HG03469 (cell line): Measurements from ENCODE around the gene ABI3.

ENCODE experiments used
- ATAC-seq: cut with Tn5 transposase; IDR thresholded peaks from one replicate; pipeline ENCODE4 v1.9.1; 2021; ENCODE audit warnings: mild to moderate bottlenecking, moderate library complexity, moderate number of reproducible peaks; ENCODE audit not compliant: unreplicated experiment

ABI3 gene

DNA sequence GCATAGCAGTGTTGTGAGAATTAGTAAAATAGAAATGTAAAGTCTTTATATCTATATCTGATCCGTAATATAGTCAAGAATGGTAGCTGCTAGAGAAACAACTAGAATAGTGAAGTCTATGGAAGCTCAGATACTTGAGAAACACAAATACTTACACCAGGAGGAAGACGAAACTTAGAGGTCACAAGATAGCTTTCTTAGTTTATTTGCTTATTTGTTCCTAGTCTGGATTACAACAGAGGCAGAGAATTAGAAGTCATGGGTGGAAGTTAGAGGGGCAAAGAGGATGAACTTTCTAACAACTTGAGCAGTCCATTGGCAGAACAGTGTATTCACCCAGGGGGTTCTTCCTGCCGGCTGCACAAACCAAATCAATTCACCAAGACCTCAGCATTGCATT is 14.0 kb upstream of the ABI3 start:
- no peak for ATAC-seq

DNA sequence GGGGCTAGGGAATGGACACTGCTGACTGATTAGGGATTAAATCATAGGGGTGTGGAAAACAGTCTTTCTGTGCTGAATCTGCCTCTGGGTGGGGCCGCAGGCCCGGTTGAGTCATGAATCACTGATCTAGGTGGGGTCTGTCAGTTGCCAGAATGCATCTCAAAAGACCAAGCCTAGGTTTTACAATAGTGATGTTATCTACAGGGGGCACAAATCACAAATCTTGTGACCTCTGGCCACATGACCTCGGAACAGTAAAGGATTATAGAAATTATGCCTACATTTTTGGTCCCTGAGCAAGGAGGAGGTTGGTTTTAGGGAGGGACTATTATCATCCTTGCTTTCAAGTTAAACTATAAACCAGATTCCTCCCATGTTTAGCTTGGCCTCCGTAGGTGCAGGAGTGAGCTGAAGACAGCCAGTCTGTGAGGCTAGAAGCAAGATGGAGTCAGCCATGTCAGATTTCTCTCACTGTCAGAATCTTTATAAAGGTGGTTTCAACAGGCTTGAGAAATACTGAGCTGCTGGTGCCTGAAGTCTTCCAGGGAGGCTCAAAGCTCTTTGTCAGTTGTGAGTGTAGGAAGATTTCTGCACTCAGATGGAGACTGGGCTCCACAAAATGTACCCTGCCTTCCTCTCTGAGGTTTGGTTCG is 13.0 kb upstream of the ABI3 start:
- no peak for ATAC-seq

DNA sequence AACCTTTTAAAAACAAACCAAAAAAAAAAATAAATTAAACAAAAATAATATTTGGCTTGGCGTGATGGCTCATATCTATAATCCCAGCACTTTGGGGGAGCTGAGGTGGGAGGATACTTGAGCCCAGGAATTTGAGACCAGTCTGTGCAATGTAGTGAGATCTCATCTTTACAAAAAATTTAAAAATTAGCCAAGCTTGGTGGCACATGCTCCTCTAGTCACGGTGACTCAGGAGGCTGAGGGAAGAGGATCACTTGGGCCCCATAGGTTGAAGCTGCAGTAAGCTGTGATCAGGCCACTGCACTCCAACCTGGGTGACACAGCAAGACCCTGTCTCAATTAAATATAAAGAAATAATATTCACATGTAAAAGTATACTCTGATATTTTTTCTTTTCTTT is 12.3 kb upstream of the ABI3 start:
- no peak for ATAC-seq

DNA sequence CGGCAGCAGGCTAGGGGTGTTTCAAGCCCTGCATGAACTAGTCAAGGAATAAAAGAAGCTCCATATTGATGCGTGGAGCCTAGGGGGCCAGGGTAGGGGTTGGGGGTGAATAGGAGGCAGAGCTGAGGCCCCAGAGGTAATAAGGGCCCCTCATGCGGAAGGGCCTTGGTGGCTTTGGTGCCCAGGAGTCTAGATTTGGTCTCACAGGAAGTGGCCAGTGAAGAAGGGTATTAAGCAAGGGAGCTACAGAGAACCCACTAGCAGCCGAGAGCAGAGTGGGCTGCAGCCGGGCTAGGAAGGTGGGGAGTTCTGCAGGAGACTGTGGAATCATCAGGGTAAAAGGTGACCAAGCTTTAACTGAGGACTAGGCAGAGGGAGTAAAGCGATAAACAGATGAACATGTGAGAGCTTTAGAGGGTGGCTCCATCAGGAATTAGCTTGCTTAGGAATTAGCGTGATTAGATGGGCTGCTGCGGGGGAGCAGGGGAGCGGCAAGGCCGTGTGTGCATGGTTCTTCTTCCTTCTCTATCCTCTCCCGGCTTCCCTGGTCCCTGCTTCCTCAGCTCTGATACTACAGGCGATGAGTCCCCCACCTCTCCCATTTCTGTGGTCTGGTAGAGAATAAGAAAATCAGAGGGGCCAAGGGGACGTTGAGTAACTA is 10.0 kb upstream of the ABI3 start:
- no peak for ATAC-seq

DNA sequence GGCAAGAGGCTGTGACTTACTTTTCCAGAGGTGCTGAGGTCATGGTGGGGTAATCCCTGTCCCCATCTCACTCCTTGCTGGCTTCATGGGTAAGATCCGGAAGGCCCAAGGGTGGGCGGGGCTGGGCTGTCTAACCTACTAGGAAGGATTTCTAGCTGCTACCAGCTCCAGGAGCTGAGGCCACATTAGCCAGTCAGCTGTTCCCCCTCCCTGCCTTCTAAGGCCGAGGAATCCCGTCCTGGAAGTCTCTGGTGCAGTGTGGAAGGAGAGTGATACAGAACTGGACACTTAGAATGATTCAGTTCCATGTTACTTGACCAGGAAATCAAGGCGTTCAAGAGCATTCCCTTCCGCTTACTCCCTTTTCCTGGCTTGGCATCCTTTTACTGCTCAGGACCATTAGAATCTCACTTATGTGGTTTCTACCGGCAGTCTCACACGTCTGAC is 9.0 kb upstream of the ABI3 start:
- no peak for ATAC-seq

DNA sequence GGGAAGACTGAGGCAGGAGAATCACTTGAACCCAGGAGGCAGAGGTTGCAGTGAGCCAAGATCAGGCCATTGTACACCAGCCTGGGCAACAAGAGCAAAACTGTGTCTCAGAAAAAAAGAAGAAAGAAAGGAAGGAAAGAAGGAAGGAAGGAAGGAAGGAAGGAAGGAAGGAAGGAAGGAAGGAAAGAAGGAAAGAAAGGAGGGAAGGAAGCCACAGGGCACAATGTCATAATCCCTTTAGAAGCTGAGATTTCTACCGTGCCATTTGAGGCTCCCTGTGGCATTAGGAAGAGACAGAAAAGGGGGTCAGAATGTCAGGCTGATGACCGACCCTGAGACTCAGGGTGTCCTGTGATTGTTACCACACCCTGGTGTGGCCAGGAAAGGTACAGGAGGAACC is 6.7 kb upstream of the ABI3 start:
- no peak for ATAC-seq

DNA sequence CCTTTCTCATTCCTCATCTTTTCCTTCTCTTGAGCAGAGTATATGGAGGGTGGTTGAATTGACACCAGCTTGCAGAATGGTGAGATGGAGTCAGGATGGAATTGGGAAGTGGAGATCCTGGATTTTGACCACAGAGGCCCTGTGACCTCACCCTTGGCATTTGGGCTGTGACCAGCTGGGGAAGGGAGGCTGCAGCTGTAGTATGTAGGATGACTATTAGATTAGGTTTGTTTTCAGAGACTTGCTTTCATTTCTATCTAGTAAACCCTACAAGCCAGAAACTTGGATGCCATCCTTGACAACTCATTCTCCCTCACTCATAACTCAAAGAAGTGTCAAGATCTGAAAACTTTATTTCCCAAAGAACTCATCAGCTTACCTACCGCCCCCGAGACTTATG is 6.0 kb upstream of the ABI3 start:
- no peak for ATAC-seq

DNA sequence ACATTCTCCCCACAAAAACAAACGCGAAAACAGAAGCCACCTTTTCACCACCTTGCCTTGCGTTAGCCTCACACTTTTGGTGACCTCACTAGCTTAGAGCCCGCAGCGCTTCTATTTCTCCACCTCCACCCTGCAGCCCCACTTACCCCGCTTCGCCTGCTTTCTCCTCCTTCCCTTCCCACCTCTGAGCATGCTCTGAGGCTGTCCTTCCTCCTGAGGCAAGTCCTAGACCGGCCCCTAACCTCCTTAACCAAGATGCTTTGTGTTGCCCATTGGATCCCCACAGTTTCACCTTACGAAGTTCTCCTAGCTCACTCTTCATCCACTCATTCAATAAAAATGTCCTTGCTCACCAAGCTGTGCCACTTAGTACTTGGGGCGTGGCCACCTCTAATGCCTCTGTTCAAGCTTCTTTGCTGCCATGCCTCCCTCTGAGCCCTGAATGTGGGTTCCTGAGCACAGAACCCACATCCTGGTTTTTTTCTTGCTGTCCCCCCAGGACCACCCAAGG is 1.4 kb upstream of the ABI3 start:
- no peak for ATAC-seq

DNA sequence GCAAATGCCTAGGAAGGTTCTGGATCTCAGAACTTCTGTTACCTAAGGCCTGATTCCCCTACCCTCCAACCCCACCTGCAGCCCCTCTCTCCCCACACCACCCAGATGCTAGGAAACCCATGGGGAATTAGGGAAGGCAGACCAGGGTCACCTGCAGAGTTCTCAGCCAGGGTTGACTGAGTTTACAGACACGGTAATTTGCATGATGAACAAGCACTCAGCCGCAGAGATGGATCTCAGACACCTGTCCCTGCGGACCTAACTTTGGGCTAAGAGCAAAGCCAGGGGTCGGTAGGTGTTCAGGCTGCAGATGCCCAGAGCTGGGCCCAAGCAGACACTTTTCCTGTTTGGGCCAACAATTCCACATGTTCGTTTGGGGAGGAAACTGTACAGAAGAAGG is 2.9 kb downstream of the ABI3 start:
- no peak for ATAC-seq

DNA sequence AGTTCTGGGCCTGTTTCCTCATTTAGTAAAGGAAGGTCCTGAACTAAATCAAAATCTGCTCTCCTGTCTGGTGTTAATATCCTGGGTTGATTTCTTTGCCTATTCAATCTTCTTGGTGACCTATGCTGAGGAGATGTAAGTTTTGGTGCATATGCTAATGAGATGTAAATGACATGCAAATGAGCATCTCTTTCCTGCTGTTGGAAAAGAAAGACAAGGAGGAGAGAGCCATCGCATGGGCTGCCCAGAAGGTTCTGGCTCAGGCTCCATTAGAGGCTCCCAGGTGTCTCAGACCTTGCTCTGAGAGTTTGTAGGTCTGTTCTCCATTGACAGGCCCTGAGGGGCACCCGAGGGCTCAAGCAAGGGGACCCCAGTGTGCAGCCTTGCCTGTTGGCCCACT is 3.3 kb downstream of the ABI3 start:
- no peak for ATAC-seq

DNA sequence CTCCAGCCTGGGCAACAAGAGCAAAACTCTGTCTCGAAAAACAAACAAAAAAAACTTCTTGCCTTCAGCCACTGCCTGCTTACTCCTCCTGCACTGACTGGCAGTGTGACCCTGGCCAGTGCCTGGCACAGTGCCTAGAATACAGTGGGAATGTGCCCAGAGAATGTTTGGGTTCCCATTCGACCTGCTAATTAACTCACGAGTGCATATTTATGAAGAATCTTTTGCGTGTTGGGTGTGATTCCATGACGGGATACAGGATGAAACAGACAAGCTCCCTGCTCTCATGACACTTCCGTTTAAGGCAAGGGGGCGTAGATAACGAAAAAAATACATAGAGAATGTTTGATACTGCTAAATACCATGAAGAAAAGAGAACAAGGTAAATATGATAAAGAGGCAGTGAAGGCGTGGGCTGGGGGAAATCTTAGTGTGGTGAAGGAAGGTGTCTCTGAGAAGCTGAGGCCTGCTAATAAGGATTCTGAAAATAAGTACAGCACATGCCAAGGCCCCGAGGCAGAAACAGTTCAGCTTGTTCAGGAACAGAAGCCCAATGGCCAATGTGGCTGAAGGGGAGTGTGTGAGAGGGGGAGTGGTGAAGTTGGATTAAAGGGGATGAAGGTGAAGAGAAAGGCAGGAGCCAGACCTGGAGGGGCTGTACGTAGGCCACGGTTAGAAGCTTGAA is 4.3 kb downstream of the ABI3 start:
- no peak for ATAC-seq

DNA sequence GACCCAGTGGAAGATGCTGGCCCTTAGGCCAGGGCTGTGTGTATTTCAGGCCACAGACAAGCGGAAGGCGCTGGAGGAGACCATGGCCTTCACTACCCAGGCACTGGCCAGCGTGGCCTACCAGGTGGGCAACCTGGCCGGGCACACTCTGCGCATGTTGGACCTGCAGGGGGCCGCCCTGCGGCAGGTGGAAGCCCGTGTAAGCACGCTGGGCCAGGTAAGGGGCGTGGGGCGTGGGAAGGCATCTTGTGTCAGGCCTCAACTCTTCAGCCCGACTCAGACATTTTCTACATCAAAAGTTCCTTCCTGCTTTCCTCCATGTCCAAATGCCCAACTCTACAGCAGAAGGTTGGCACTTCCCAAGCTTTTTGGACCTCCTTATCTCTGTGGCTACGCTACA is 6.0 kb downstream of the ABI3 start:
- ATAC-seq = no peak

DNA sequence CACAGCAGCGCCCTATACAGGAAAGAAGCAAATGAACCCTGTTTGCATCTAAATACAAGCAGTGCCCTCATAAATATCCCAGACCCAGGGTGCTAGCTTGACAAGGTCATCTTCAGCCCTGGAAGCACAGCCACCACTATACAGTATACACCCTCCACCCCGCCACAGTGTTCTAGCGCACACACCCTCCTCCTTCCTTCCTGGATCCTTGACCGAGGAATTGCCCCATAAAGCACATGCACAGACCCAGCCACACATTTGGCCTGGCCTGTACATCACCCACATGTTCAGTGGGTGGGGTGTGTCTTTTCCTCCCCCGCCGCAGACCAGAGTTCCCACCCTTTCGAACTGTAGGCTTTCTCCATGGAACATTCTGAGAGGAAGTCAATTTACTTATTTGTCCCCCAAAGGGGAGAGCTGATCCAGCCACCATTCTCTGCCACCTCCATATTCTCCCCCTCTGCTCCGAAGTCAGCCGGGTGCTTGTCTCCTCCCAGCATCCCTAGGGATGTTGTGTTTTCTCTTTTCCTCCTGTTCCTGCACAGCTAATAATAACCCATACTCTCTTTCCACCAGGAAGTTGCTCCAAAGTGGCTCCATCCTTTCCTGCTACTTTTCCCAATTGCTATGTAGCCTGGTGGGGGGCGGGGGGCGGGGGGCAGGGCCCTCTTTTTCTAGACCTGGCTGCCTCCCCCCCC is 6.6 kb downstream of the ABI3 start:
- no peak for ATAC-seq

DNA sequence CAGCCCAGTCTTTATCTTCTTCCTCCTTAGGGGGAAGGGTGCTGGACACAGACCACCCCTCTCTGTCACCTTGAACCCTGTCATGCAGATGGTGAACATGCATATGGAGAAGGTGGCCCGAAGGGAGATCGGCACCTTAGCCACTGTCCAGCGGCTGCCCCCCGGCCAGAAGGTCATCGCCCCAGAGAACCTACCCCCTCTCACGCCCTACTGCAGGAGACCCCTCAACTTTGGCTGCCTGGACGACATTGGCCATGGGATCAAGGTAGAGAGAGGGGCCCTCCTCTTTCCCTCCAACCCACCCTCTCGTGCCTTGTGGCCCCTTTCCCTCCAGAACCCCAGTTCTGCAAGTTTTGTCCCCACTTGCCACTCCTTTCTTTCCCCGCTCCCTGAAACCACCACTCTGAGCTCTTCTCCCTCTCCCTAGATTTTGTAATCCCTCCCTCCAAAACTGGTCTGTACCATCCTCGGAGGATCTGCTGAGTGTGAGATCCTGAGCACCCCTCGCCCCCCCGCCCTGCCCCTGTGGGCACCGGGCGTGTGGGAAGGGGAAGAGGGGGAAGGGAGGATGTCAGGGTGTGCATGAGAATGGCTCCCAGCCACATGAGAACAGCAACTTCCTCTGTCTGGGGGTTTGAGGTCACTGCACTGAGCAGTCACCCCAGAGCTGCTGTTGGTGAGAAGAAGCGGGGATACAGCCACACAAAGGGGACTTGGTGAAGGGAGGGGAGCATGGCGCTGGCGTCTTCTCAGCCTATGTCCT is 7.3 kb downstream of the ABI3 start:
- ATAC-seq = no peak

DNA sequence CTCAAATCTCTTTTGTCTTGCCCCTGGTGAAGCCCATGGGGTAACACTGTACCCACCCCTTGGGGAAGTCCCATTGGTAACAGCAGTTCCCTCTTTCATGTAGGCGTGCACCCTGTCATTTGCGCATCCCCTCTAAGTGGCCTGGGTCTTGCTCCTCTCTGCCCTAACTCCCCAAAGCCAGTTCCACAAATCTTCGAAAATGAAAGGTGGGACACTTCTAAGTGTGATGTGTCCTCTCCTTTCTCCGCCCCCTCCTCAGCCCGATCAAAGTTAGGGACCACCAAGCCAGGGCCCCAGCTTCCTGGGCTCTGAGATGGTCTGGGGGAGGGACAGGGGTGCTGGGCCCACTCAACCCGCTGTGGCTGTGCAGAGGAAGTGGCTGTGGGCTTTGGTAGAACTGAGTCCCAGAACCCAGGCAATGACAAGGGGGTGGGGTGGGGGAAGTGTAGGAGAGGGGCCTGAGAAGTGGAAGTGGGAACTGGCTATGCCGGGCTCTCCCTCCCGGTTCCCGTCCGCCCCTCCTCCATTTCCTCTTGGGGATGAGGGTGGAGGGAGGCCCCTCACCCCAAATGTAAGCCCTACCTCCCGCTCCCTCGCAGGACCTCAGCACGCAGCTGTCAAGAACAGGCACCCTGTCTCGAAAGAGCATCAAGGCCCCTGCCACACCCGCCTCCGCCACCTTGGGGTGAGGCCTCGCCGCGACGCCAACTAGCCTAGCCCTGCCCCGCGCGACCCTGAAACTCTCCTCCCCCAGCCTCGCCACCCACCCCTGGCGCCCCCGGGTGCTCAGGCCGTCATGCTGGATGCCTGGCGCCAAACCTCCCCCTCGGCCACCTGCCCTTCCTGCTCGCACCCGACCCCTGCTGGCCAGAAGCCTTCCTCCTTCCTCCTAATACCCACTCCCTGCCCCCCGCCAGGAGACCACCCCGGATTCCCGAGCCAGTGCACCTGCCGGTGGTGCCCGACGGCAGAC is 8.7 kb downstream of the ABI3 start:
- ATAC-seq = no peak

DNA sequence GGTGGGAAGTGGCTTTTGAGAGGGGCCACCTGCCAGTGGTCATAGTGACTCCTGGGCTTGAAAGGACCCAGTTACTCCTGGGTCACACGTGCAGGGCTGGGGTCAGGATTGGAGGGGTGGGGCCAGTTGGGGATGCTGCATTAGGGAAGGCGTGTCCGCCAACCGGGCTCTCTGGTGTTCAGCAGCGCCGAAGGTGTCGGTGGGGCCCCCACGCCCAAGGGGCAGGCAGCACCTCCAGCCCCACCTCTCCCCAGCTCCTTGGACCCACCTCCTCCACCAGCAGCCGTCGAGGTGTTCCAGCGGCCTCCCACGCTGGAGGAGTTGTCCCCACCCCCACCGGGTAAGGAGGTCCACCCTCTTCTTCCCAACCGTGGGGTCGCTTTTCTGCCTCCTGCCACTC is 9.5 kb downstream of the ABI3 start:
- ATAC-seq = no peak

DNA sequence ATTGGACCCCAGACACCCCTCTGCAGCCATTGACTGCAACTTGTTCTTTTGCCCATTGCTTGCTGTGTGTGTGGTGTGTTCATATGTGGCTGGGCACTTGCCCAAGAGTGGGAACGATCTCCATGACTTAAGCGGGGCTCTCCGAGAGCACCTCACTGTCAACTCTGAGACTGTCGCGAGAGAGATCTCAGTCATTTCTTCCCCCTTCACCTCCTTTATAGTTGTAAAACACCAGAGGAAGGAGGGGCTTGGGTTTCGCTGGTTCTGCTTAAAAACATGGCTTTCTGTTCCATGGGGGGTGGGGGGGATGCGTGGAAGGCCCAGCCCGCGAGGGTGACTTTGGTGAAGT is 12.6 kb downstream of the ABI3 start:
- ATAC-seq = no peak

DNA sequence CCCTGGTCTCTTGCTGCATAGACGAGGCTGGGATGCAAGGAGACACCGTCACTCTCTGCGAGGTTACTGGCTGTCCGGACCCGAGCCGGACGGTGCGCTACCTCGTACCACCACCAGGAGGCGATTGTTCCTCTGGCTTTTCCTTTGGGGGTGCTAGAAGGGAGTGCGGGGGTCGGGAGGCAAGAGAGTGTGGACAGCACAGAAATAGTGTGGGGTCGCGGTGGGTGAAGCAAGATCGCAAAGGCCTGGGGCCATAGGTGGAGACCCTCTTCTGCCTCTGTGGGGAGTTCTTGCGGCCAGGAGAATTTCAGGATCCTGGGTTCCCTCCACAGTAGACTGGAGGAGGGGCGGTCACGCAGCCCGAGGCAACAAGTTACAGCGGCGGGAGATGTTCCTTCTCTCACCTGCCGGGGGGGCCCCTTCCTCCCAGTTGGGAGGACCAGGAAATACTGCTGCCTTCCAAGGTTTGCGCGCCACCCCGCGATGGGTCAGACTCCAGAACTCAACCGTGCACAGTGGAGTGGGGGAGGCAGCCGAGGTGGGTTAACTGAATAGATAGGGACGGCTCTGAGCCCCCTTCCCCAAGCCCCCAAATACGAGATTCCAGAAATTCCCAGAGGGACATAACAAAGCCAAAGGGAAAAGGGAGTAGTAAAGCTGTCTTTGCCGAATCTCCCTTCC is 13.2 kb downstream of the ABI3 start:
- ATAC-seq = no peak
